Gastroesophageal sphincter (tissue), 4 donors: Measurements from ENCODE around the gene ARG2. TPM values are rescaled to one million over a fixed set of nuclear protein-coding genes. Genes with fewer than 3 reads are reported as not detected.
A peak's percentile ranks its signal among the peaks of the same experiment; 100 is the strongest.

ENCODE experiments used
- ATAC-seq: fragments of 150-250 bp; one replicate; pipeline ENCODE4 v1.9.1; 2016; ENCODE audit warnings: mild to moderate bottlenecking, moderate library complexity
- H3K27ac ChIP-seq, 4 donors: fragments of 200-600 bp; sonication (generic) in 3 of 4; 1 replicate in 3 of 4; 2 replicates in 1 of 4; pipeline ENCODE4 v1.5.1; 2016 to 2019
- H3K27me3 ChIP-seq: fragments of 200-600 bp; sonication (generic); one replicate; pipeline ENCODE4 v1.5.1; 2019
- H3K36me3 ChIP-seq, 2 donors: fragments of 200-600 bp; sonication (generic); one replicate each; pipeline ENCODE4 v1.5.1; 2019; ENCODE audit warnings: control low read depth in 1 of 2
- H3K4me1 ChIP-seq, 3 donors: fragments of 200-600 bp; sonication (generic); 1 replicate in 2 of 3; 2 replicates in 1 of 3; pipeline ENCODE4 v1.5.1; 2016 to 2019; ENCODE audit warnings: control low read depth in 2 of 3
- H3K4me3 ChIP-seq, 2 donors: fragments of 200-600 bp; sonication (generic); one replicate each; pipeline ENCODE4 v1.5.1; 2019; ENCODE audit warnings: mild to moderate bottlenecking in 1 of 2, moderate library complexity in 1 of 2
- H3K9me3 ChIP-seq, 3 donors: fragments of 200-600 bp; sonication (generic); one replicate each; pipeline ENCODE4 v1.5.1; 2017 to 2019; ENCODE audit warnings: control low read depth in 2 of 3
- EP300 ChIP-seq: sonication (generic); formaldehyde crosslinking; IDR thresholded peaks from one replicate; pipeline ENCODE4 v1.6.1; 2017; ENCODE audit warnings: antibody characterized with exemption, mild to moderate bottlenecking
- POLR2A ChIP-seq, 2 donors: fragments of 450-650 bp; IDR thresholded peaks; one replicate each; pipeline ENCODE4 v1.6.1; 2017; ENCODE audit warnings: antibody characterized with exemption in 2 of 2, mild to moderate bottlenecking in 2 of 2, moderate library complexity in 1 of 2
- POLR2AphosphoS5 ChIP-seq: sonication (generic); formaldehyde crosslinking; IDR thresholded peaks from one replicate; pipeline ENCODE4 v1.6.1; 2017; ENCODE audit warnings: antibody characterized with exemption
- WGBS, 2 donors: methylation state at CpG; one replicate each; pipeline ENCODE4 v1.1.5; 2018; ENCODE audit warnings: low coverage in 1 of 2; 5-methylcytosine and 5-hydroxymethylcytosine counted together
- total RNA-seq, 4 donors: library from RNA; depleted of rRNA; stranded (reverse); fragments of >200 nt; gene quantifications; one replicate each; pipeline ENCODE4 v1.1.0, GENCODE V29; 2016
- TF ChIP-seq, protein P1 (sequence below), 4 experiments: fragments of 200-600 bp in 2 of 4; fragments of 450-650 bp in 2 of 4; sonication (generic) in 1 of 4; IDR thresholded peaks; one replicate each; pipeline ENCODE4 v1.5.1; 2017 to 2019; ENCODE audit warnings: antibody characterized with exemption in 4 of 4, mild to moderate bottlenecking in 2 of 4, moderate library complexity in 2 of 4

ARG2 gene
- total RNA-seq, 4 donors from 2014 or later, result 5.7 to 24.7 (median 14.9) TPM

DNA sequence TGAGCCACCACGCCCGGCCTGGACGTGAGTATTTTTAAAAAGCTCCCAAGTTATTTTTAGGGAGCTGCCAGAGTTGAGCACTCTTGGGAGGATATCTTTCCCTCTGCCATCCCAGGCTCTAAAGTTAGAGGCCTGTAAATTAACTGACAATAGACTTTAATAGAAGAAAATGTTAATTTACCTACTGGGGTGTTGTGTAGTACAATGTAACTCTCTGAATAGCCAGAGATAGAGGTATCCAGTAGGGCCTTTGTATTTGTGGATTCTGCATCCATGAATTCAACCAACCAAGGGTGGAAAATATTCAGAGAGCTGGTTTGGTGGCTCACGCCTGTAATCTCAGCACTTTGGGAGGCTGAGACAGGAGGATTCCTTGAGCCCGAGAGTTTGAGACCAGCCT, 12.1 kb upstream of the ARG2 start:
- Histone ChIP-seq H3K27ac (no peak overlapping the region), H3K4me3 (no peak overlapping the region), H3K36me3 (no peaks in the 10 kb centered on the region), H3K27me3 (no peaks in the 10 kb centered on the region), H3K9me3 (no peaks in the 10 kb centered on the region), H3K4me1 (no peaks in the 10 kb centered on the region)
- TF ChIP-seq, protein P1, sequence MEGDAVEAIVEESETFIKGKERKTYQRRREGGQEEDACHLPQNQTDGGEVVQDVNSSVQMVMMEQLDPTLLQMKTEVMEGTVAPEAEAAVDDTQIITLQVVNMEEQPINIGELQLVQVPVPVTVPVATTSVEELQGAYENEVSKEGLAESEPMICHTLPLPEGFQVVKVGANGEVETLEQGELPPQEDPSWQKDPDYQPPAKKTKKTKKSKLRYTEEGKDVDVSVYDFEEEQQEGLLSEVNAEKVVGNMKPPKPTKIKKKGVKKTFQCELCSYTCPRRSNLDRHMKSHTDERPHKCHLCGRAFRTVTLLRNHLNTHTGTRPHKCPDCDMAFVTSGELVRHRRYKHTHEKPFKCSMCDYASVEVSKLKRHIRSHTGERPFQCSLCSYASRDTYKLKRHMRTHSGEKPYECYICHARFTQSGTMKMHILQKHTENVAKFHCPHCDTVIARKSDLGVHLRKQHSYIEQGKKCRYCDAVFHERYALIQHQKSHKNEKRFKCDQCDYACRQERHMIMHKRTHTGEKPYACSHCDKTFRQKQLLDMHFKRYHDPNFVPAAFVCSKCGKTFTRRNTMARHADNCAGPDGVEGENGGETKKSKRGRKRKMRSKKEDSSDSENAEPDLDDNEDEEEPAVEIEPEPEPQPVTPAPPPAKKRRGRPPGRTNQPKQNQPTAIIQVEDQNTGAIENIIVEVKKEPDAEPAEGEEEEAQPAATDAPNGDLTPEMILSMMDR (IDR thresholded peaks at IDR 0.05), result no peak
- TF ChIP-seq POLR2AphosphoS5, result no peak
- no peak for TF ChIP-seq POLR2A (IDR thresholded peaks at IDR 0.05)
- no peak for TF ChIP-seq EP300
- no peak for ATAC-seq
- WGBS, 2 donors, result 86 to 89% methylated on average over 2 to 3 of the region's 5 CpGs

DNA sequence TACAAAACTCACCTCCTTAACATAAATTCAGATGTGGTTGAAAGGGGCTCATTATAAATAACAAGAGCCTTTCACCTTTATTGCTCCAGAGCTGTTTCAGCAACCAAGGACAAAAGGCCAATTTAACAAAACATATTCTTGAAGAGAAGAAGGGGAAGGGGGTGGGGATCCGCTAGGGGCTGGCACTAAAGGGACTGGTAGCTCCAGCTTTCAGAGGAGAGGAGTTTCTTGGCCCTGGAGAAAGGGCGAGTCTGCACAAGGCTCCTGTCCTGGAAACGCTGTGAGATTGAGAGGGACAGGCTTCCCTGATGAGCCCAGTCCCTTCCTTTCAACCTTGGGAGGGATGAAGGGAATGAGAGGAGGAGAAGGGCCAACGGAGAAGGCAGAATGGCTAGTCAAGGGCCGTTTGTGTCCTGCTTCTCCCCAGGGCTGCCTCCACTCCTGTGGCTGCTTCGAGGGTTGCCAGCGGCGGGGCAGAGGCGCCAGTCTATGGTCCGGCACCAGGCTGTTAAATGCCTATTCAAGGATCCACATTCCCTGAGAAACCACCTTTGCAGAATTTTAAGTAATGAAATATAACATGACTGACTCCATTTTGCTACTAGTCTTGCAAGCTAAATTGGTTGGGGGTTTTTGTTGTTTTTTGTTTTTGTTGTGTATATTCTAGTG, 9.9 kb upstream of the ARG2 start:
- TF ChIP-seq, protein P1 (IDR thresholded peaks at IDR 0.05), result no peak
- no peak for TF ChIP-seq EP300
- no peak for TF ChIP-seq POLR2A (IDR thresholded peaks at IDR 0.05)
- no peak for TF ChIP-seq POLR2AphosphoS5
- Histone ChIP-seq H3K9me3 (no peaks in the 10 kb centered on the region), H3K27me3 (no peaks in the 10 kb centered on the region), H3K27ac (no peak overlapping the region), H3K36me3 (no peaks in the 10 kb centered on the region), H3K4me3 (no peak overlapping the region), H3K4me1 (no peaks in the 10 kb centered on the region)
- ATAC-seq, result no peak
- 67 to 70% methylated on average over 7 to 9 of the region's 10 CpGs for WGBS, 2 donors

DNA sequence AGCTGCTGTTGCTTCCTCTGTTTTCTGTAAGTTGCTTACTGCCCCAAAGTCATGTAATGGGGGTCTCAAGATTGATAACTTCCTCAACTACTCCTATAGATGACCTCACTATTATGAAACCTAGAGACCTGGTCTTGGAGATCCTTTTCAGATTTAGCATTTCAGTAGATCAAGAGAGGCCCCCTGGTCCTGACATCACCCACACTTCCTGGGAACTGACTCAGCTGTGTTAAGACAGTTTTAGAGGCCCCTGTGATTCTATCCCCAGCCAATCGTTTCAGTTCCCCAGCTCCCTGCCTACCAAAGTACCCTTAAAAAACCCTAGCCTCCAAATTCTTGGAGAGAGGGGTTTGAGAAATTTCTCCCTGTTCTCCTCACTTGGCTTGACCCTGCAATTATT, 9.2 kb upstream of the ARG2 start:
- Histone ChIP-seq H3K9me3 (no peaks in the 10 kb centered on the region), H3K27me3 (no peaks in the 10 kb centered on the region), H3K4me3 (no peak overlapping the region), H3K27ac (no peak overlapping the region), H3K4me1 (no peaks in the 10 kb centered on the region), H3K36me3 (no peaks in the 10 kb centered on the region)
- no peak for ATAC-seq
- TF ChIP-seq, protein P1 (IDR thresholded peaks at IDR 0.05), result no peak
- no peak for TF ChIP-seq POLR2A (IDR thresholded peaks at IDR 0.05)
- TF ChIP-seq POLR2AphosphoS5, result no peak
- no peak for TF ChIP-seq EP300
- 75 to 80% methylated on average over 1 of the region's 1 CpG for WGBS, 2 donors

DNA sequence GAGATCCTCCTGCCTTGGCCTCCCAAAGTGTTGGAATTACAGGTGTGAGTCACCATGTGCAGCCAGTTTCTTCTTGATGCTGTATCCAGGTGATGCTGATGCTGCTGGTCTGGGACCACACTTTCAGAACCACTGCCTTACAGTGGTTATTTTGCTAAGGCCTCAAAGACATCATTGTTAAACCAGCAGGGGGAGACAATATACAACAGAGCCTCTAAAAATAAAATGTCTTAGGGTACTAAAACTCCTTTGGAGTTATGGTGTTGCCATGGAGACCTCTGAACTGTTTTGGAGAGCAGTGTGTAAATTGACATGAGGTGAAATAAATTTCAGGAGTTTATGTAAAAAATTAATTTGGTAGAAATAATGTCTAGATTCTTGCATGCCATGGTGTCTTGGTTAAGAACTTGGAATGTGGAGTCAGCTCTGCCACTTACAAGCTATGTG, 1.1 kb upstream of the ARG2 start:
- Histone ChIP-seq H3K27me3 (no peaks in the 10 kb centered on the region), H3K4me3 (no peak overlapping the region), H3K36me3 (no peaks in the 10 kb centered on the region), H3K4me1 (peaks cover 0 to 45% (median 0%) of the 10 kb centered on the region in 3 donors), H3K27ac (peak overlapping the region; percentile 34 to 87 (median 81)), H3K9me3 (no peaks in the 10 kb centered on the region)
- TF ChIP-seq, protein P1 (IDR thresholded peaks at IDR 0.05), result peak; percentile 58 to 85 (median 82)
- no peak for TF ChIP-seq POLR2A (IDR thresholded peaks at IDR 0.05)
- ATAC-seq, result peak; percentile 17

DNA sequence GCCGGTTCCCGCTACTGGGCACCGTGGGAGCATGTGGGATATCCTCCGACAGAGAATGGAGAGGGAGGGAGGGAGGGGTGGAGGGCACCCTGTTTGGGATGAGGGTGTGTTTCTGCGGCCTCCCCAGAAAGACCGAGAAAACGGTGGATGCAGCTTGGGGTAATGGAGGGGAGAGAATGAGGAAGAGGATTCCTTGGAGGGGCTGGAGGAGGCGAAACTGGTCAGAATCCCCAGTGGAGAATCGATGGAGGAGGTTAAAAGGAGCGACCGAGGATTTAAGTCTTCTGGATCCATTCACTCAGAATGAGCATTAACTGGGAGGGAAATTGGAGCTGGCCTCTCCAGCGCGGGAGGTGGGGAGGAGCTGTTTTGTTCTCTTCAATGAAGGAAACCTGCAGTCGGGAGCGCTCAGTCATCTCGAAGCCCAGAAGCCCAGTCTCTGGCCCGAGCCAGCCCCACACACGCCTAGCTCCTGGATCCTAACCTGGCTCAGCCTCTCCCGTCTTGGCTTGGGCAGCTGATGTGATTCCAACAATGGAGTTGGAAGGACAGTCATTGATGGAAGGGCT, 581 bp downstream of the ARG2 start:
- H3K27me3 ChIP-seq, result no peaks in the 10 kb centered on the region
- no peaks in the 10 kb centered on the region for H3K36me3 ChIP-seq
- H3K9me3 ChIP-seq, result no peaks in the 10 kb centered on the region
- H3K4me1 ChIP-seq, result peaks cover 0 to 47% (median 0%) of the 10 kb centered on the region in 3 donors
- H3K27ac ChIP-seq, result peak overlapping the region; percentile 48 to 87 (median 81)
- H3K4me3 ChIP-seq, result peak overlapping the region; percentile 48 to 62
- WGBS, 2 donors, result 2 to 10% methylated on average over 13 to 19 of the region's 19 CpGs
- TF ChIP-seq, protein P1 (IDR thresholded peaks at IDR 0.05), result no peak
- TF ChIP-seq EP300 (no peak), POLR2AphosphoS5 (no peak), POLR2A (IDR thresholded peaks at IDR 0.05) (no peak)
- ATAC-seq, result no peak
